Endometrial microvascular endothelial cells (primary cell): ENCODE results near the gene SNX17. TPM values are rescaled to one million over a fixed set of nuclear protein-coding genes. Genes with fewer than 3 reads are reported as not detected.
"Not testable (repeated sequence)": the region's sequence is repeated elsewhere in the genome, so short reads cannot be mapped to it uniquely, and the experiment has no call there.

Source experiments
- in situ Hi-C: cut with HindIII; loops from 2 replicates; pipeline ENCODE4 v1.10.0; 2017; ENCODE audit warnings: low sequenced_read_pairs, low pct_unique_long_range_greater_than_20kb; ENCODE audit errors: inconsistent ontology term
- total RNA-seq: library from RNA; depleted of rRNA; stranded (reverse); fragments of >200 nt; gene quantifications from one replicate; pipeline ENCODE4 v1.2.3, GENCODE V29; 2015; ENCODE audit errors: inconsistent ontology term

Gene SNX17
- total RNA-seq = 163 TPM

DNA sequence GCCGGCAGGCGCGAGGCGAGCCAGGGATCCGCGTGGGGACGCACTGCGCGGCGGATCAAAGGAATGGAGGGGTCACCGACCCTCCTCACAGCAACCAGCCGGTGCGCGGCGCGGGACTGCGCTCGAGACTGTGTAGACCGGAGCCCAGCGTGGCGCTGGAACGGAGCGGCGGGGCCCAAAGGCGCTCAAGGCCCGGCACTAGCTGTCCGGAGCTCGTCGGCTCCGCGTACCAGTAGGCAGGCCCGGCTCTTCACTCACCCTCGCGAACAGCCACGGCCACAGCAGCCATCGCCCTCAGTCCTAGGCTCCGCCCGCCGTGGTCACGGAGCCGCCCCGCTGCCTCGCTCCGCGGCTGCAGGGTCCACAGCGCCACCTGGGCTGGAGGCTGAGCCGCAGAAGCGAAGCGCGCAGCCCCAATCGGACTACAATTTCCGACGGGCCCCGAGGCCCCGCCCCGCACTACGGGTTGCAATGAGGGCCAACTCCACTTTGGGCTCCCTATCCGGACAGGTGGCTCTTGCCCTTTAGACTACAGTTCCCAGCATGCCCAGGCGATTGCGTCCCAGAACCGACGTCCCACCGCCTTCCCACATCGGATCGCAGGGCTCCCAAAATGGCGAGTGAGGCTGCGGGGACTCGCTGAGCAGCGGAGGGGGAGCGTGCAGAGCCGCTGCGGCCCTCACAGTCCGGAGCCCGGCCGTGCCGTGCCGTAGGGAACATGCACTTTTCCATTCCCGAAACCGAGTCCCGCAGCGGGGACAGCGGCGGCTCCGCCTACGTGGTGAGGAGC lies at the start of gene SNX17, which contains the start of gene EIF2B4:
Gene SNX17, plus strand, starts transcription at position 591 of the 790 bp plus-strand sequence. Its CDS starts 128 bp downstream, at position 719.
Gene EIF2B4, minus strand, starts transcription at position 313 of the 790 bp plus-strand sequence. Its CDS starts 24 bp downstream, at position 289.
- in situ Hi-C loops = no loop called here

DNA sequence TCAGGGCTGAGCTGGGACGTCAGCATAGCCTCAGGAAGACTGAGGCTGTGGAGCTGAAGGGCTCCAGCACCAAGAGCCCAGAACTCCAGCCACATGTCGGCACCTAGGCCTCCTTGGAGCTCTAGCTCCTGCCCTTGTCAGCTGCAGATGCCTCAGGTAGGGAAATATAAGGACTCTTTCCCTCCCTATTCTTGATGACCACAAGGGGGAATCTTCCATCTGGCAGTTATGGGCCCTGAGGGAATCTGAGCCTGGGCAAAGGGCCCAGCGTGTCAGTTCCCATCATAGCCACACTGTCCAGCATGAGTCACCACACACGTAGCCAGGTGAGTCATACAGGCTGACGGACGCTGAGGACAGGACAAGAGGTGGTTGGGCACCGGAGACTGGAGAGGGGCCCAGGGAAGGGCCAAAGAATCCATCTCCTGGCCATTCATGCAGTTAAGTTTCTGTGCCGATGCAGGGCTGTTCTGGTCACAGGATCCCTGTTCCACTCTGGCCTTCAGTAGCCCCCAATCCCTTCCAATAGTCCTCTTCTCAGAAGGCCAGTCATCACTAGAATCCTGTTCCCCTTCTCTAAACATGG lies 49.4 kb upstream of the SNX17 start:
- in situ Hi-C loops = no loop called here

DNA sequence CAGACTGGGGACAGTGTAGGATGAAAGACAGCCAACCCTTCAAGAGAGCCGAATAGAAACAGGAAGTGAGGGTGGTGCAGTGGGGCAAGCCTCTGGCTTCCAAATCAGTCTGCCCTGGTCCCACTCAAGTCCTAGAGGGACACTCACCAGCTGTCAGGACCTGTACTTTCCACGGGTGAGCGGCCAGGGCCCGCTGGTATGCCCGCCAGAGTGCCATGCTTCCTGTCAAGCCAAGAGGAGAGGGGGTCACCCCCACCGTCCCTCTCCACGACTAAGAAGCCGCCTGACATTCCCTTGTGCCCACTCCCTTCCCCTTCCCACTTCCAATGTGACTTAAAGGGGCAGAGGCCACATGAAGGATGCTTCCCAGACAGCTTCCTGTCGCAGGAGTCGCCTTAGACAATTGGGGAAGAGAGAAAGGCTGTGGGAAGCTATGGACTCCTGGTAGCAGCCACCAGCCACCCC lies 48.1 kb upstream of the SNX17 start:
- in situ Hi-C loops = no loop called here

DNA sequence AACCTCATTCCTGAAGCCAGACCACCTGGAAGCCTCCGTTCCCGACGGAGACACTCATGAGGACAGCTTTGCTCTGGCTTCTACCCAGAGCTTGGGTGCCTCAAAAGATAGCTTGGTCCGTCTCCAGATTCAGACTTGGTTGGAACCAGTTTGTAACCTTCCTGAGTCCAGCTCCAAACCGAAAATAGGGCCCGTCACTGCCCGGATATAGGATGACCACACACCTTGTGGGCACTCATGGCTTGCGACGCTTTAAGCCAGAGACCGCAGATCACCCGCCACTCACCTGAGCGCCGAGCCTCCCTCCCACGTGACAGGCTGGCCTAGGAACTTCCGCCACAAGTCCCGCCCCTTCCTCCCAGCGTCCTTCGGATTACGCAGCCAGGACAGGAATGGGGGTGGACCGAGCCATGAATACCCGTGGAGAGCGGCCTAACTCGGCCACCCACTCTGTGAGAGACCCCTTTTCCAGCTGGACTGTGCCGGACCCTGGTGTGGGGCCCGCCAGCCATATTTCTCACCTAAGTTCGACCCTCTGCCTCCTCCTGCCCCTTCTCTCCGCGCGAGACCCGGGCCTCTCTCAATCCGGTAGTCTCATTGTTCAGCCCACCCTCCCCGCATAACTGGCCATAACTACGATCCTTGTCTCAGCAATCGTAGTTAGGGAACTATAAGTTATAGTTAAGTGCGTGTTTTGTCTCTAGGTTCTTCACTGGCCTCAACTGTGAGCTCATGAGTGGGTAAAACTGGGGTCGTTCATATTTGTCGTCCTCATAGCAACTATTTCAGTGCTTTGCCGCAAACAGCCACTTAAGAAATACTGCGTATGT lies 47.4 kb upstream of the SNX17 start, which contains the start of gene MPV17:
Gene MPV17, minus strand, starts transcription at position 332 of the 830 bp plus-strand sequence. CDS start 580 bp downstream, outside the sequence.
- in situ Hi-C loops = no loop called here

GRCh38 chr2:27323596-27324285 lies 46.7 kb upstream of the SNX17 start:
- in situ Hi-C loops = no loop called here

- in situ Hi-C loops = no loop called here
Measured at GRCh38 chr2:27324720-27325119, 45.7 kb upstream of the SNX17 start.

DNA sequence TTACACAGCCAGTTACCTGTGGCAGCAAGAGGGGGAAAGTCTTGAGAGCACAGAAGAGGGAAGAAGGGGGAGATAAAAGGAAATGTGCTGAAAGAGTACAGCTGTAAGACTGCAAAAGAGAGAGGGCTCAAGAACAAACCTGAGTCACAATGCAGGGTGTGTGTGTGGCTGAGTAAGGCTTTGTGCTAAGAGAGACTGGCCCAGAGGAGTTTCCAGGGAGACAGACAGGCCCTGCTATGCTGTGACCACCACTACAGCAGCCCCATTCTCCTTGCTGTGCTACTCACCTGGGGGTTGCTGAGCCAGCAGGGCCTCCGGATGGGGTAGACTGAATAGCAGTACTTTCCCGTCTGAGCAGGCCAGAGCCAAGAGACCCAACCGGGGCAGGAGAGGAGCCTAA lies 35.1 kb upstream of the SNX17 start:
- in situ Hi-C loops = no loop called here

- in situ Hi-C loops = no loop called here
Measured at GRCh38 chr2:27336173-27336572, 34.2 kb upstream of the SNX17 start.

DNA sequence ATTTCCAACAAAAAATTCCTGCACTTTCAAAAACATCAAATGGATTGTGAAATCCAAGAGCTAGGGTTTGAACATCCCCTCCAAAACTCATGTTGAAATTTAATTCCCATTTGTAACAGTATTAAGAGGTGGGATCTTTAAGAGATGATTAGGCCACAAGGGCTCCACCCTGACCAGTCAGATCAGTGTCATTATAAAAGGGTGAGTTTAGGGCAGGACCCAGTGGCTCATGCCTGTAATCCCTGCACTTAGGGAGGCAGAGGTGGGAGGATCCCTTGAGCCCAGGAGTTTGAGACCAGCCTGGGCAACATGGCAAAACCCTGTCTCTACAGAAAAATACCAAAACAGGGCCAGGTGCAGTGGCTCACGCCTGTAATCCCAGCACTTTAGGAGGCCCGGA lies 22.8 kb upstream of the SNX17 start:
- in situ Hi-C loops = no loop called here

- in situ Hi-C loops = no loop called here
Measured at GRCh38 chr2:27350106-27350693, 20.2 kb upstream of the SNX17 start.

DNA sequence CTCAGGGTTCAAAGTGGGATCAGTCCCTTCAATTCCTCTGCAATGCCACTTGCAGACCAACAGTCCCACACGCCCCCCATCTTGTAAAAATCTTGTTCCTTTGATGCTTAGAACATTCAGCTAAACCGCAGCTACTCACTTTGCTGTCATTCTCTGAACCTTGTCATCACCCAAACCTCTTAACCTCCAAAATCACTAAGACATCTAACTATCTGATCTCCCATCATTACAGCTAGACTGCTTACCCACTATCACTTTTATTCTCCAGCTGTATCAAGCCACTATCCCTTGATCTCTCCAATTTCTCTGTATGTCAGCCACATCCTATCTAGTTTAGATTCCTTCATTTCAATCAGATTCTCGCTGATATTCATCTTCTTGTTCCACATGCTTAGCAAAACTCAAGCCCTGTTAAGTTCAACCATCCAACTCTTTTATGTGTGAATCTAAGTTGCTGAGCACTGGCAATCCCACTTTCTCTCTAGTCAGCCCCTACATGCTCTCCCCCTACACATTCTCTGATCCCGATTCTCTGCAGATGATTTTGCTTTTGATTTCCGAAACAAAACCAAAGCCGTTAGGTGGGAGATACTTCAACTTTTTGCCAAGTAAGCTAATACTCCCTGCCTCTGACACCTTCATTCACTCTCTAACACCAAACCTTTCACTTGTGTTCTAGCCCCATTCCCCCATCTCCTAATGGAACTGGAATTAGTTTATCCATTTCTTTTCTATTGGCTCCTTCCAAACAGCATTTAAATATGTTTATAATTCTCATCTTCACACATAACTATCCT lies 18.4 kb upstream of the SNX17 start:
- in situ Hi-C loops = no loop called here

- in situ Hi-C loops = not testable (repeated sequence)
Measured at GRCh38 chr2:27353386-27353761, 17.0 kb upstream of the SNX17 start.

DNA sequence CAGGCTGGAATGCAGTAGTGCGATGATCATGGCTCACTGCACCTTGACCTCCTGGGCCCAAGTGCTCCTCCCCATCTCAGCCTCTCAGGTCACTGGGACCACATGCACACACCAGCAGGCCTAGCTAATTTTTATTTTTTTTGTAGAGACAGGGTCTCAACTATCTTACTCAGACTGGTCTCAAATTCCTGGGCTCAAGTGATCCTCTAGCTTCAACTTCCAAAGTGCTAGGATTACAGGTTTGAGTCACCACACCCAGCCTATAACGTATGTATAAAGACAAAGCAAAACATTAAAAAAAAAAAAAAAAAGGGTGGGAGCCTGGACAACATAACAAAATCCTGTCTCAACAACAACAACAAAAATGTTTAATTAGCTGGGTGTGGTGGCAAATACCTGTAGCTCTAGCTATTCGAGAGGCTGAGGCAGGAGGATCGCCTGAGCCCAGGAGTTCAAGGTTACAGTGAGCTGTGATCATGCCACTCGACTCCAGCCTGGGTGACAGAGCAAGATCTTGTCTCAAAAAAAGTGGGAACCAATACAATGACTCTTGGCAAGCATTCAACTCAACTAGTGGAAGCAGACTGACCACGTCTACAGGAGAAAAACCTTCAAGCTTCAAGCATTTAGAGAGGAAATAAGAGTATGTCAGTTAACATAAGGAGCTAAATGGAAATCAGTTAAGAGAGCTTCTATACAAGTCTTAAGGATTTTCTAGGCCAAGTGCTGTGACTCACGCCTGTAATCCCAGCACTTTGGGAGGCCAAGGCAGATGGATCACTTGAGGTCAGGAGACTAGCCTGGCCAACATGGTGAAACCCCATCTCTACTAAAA lies 16.4 kb upstream of the SNX17 start:
- in situ Hi-C loops = no loop called here

DNA sequence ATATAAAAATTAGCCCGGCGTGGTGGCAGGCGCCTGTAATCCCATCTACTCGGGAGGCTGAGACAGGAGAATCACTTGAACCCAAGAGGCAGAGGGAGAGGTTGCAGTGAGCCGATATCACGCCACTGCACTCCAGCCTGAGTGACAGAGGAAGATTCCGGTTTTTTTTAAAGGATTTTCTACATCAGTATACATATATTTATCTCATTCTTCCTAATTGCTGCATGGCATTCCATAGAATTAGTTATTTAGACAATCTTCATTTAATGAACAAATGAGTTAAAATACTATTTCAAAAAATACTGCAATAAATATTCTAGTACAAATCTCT lies 15.9 kb upstream of the SNX17 start:
- in situ Hi-C loops = no loop called here

DNA sequence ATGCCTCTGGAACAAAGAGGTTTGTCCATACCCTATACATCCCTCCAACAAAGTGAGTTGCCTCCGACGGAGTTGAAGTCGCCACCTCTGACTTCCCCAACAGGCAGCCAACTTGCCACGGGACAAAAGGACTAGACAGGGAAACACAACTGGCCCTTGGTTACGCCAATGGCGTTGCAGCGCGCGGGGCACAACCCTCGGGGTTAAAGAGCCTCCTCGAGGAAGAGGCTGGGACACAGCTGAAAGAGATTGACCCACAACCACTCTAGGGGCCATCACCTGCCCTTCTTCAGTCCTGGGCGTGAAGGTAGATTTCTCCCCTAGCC lies 14.4 kb upstream of the SNX17 start:
- in situ Hi-C loops = no loop called here

DNA sequence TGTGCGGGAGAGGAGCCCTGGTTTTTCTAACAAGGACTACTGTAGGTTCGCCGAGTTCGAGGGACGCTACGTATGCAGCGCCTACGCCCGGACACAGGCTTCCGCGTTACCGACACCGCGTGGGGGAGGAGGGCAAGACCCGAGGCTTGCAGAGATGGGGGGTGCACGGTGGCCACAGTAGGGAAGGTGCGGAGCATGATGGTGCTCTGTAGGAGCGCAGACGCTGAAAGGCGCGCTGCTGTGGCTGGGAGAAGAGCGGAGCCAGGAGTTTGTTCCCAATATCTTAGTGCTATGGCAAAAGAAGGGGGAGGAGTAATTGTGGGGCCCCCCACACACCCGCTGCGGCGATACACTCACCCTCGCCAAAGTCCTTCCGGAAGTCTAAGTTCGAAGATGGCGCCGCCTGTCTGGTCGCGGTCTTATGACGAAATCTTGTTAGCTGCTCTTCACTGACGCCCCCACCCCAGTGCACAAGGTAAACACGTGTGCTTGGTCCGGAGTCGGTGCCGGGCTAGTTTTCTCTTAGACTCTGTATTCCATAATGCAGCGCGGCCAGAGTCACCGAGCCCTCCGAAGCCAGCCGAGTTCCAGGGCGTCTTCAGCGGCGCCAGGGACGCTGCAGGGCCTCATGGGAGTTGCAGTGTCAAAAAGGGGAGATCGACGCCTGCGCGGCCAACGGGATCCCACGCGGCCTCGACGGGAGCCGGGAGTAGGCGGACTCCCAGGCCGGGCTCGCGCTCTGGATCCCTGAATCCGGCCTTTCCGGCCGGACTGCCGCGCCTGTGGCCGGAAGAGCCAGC lies 13.8 kb upstream of the SNX17 start, which contains the start of gene GTF3C2:
Gene GTF3C2, minus strand, starts transcription at position 383 of the 800 bp plus-strand sequence. CDS start 13,210 bp downstream, outside the sequence.
- in situ Hi-C loops = no loop called here
